A549 treated with CpdA at 1 μM for 4 hours (cell line): ENCODE data around the gene POU6F1. TPM values are rescaled to one million over a fixed set of nuclear protein-coding genes. Genes with fewer than 3 reads are reported as not detected.

Experiments used
- total RNA-seq: library from RNA; stranded (reverse); fragments of 200-300 nt; extraction: Qiagen RNA extraction; gene quantifications from 5 replicates; pipeline ENCODE4 v1.2.3, GENCODE V29; 2022; ENCODE audit warnings: low read depth

POU6F1 gene, protein sequence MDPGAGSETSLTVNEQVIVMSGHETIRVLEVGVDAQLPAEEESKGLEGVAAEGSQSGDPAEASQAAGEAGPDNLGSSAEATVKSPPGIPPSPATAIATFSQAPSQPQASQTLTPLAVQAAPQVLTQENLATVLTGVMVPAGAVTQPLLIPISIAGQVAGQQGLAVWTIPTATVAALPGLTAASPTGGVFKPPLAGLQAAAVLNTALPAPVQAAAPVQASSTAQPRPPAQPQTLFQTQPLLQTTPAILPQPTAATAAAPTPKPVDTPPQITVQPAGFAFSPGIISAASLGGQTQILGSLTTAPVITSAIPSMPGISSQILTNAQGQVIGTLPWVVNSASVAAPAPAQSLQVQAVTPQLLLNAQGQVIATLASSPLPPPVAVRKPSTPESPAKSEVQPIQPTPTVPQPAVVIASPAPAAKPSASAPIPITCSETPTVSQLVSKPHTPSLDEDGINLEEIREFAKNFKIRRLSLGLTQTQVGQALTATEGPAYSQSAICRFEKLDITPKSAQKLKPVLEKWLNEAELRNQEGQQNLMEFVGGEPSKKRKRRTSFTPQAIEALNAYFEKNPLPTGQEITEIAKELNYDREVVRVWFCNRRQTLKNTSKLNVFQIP
- total RNA-seq = 1.2 to 2.8 TPM (median 1.9 TPM) in 5 replicates

GRCh38 chr12:51217968-51218606, at the start of gene POU6F1:
TSS of gene POU6F1 (minus strand) at chr12:51218062. CDS start at chr12:51206836, 11,226 bp downstream.

GRCh38 chr12:51238510-51239334, 20.9 kb upstream of the POU6F1 start, which contains the start of gene DAZAP2:
TSS of gene DAZAP2 (plus strand) at chr12:51238826. CDS start at chr12:51238908, 82 bp downstream.

DNA sequence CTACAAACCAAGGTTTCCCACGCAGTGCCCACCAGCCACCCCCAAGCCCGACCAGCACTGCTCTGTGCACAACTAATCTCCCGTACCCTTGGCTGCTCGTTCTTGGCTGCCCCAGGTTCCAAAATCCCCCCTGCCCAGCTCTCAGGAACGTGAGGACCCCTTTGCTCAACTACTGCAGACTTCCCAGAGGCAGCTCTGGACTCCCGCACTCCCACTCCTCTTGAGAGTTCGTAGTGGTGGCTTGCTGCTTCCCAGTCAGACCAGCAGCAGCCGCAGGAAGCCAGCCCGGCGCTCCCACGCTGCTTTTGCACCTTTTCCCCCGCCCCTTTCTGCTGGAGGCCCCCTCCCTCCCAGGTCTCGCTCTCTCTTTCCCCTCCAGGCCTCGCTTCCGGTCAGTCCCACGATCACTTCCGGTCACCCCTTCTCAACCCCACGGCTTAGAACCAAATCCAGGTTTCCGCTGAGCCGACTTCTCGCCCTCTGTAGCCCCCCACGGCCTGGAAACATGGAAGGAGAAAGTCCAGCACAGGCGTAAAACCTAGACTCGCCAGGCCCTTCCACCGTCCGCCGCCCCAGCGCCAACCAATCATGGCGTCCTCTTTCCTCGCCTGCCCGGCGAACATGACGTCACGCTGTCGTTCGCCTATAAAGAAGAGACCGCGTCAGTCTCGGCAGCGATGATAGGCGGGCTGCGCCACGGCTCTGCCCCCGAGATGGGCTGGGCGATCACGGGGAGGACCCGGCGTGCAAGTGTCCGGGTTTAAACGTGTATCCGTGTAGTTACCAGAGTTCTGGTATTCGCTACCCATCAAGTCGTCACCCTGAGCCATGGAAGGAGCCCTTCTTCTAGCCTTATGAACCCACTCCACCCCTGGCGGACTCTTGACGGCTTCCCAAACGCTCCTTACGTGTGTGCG, 45.1 kb downstream of the POU6F1 start, which contains the start of gene TFCP2:
TFCP2 (minus strand) TSS at position 621 of the 917 bp plus-strand sequence. CDS start 713 bp downstream, outside the sequence.

Other genes with a start within 250 kb of the POU6F1 start
- gene SLC11A2, start 191.7 kb downstream of the POU6F1 start, total RNA-seq = 18.8 to 27.1 TPM (median 25.3 TPM) in 5 replicates
- 23.3 to 35.2 TPM (median 25.5 TPM) in 5 replicates for gene LETMD1, start 169.7 kb downstream of the POU6F1 start, total RNA-seq
- gene CSRNP2, start 134.5 kb downstream of the POU6F1 start, total RNA-seq = 10.5 to 14.3 TPM (median 13.1 TPM) in 5 replicates
- 20.1 to 23.8 TPM (median 21.0 TPM) in 5 replicates for gene TFCP2, start 44.9 kb downstream of the POU6F1 start, total RNA-seq
- 328 to 395 TPM (median 337 TPM) in 5 replicates for gene DAZAP2, start 20.8 kb upstream of the POU6F1 start, total RNA-seq
- gene SMAGP, start 52.4 kb upstream of the POU6F1 start, total RNA-seq = 17.5 to 25.7 TPM (median 21.5 TPM) in 5 replicates
- gene BIN2, start 106.1 kb upstream of the POU6F1 start, total RNA-seq = 0.07 to 0.09 TPM in 2 of 5 replicates, not detected in the others
- gene CELA1, start 128.6 kb upstream of the POU6F1 start, total RNA-seq = not detected in 5 replicates
- gene GALNT6, start 173.3 kb upstream of the POU6F1 start, total RNA-seq = 2.6 to 5.0 TPM (median 3.0 TPM) in 5 replicates
- 1.1 to 2.3 TPM (median 1.2 TPM) in 5 replicates for gene SLC4A8, start 206.8 kb upstream of the POU6F1 start, total RNA-seq